Measurements from ENCODE around the gene ZBED1.

GRCh38 chrX:2511326-2511725 lies 10.6 kb upstream of the ZBED1 start:
- no peak for TF ChIP-seq CTCF (IDR thresholded peaks at IDR 0.05; ENCODE audit: low read depth, low read length)
- TF ChIP-seq POLR2A (IDR thresholded peaks at IDR 0.05; ENCODE audit: extremely low read depth, insufficient read length), result no peak

Measured in NB4 (cell line).